ENCODE results near the gene CAMKK1.

CAMKK1 gene

GRCh38 chr17:3879186-3879585, 13.7 kb downstream of the CAMKK1 start:
- no peak overlapping the region for H3K27ac ChIP-seq
- no peaks in the 10 kb centered on the region for H4K20me1 ChIP-seq (ENCODE audit: insufficient read depth)
- no peak overlapping the region for H3K4me2 ChIP-seq
- no peaks in the 10 kb centered on the region for H3K36me3 ChIP-seq (ENCODE audit: insufficient read depth)
- H3K27me3 ChIP-seq (ENCODE audit: insufficient read depth, low read depth), result no peaks in the 10 kb centered on the region
- no peak overlapping the region for H2AFZ ChIP-seq (ENCODE audit: low read depth)
- H3K4me3 ChIP-seq (IDR thresholded peaks at IDR 0.05; ENCODE audit: insufficient read depth, low read depth, low read length), result no peak overlapping the region
- H3K79me2 ChIP-seq (ENCODE audit: insufficient read depth, low read depth), result no peaks in the 10 kb centered on the region
- TF ChIP-seq, protein P1, sequence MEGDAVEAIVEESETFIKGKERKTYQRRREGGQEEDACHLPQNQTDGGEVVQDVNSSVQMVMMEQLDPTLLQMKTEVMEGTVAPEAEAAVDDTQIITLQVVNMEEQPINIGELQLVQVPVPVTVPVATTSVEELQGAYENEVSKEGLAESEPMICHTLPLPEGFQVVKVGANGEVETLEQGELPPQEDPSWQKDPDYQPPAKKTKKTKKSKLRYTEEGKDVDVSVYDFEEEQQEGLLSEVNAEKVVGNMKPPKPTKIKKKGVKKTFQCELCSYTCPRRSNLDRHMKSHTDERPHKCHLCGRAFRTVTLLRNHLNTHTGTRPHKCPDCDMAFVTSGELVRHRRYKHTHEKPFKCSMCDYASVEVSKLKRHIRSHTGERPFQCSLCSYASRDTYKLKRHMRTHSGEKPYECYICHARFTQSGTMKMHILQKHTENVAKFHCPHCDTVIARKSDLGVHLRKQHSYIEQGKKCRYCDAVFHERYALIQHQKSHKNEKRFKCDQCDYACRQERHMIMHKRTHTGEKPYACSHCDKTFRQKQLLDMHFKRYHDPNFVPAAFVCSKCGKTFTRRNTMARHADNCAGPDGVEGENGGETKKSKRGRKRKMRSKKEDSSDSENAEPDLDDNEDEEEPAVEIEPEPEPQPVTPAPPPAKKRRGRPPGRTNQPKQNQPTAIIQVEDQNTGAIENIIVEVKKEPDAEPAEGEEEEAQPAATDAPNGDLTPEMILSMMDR (conservative IDR thresholded peaks at IDR 0.05; ENCODE audit: low read depth, low read length), result no peak
- no peak overlapping the region for H3K9ac ChIP-seq
- no peaks in the 10 kb centered on the region for H3K4me1 ChIP-seq (ENCODE audit: low read depth, poor library complexity, severe bottlenecking)

DNA sequence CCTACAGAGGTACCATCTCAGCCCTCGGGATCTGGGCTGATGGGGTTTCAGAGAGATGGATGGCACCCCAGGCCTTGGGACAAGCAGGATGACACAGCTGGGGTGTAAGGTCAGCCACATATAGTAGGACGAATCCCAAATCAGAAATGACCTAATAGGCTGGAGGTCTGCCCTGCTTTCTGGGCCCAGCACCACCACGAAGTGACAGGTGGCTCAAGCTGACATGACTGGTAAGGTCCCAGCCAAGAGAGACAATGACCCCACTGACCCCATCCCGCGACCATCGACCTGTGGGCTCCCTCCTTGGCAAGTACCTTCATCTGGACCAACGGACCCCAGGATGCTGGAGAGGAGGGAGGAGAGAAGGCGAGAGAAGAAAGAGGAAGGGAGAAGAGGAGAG, 15.6 kb downstream of the CAMKK1 start:
- Histone ChIP-seq H3K27me3 (ENCODE audit: insufficient read depth, low read depth) (no peaks in the 10 kb centered on the region), H3K4me2 (no peak overlapping the region), H2AFZ (ENCODE audit: low read depth) (no peak overlapping the region), H3K79me2 (ENCODE audit: insufficient read depth, low read depth) (no peaks in the 10 kb centered on the region), H3K4me3 (IDR thresholded peaks at IDR 0.05; ENCODE audit: insufficient read depth, low read depth, low read length) (no peak overlapping the region), H3K27ac (no peak overlapping the region), H3K9ac (no peak overlapping the region), H3K36me3 (ENCODE audit: insufficient read depth) (no peaks in the 10 kb centered on the region), H4K20me1 (ENCODE audit: insufficient read depth) (no peaks in the 10 kb centered on the region), H3K4me1 (ENCODE audit: low read depth, poor library complexity, severe bottlenecking) (no peaks in the 10 kb centered on the region)
- TF ChIP-seq, protein P1 (conservative IDR thresholded peaks at IDR 0.05; ENCODE audit: low read depth, low read length), result no peak

GRCh38 chr17:3875317-3875716, 17.5 kb downstream of the CAMKK1 start:
- H3K4me1 ChIP-seq (ENCODE audit: low read depth, poor library complexity, severe bottlenecking), result no peaks in the 10 kb centered on the region
- H3K79me2 ChIP-seq (ENCODE audit: insufficient read depth, low read depth), result no peaks in the 10 kb centered on the region
- H3K27ac ChIP-seq, result no peak overlapping the region
- no peaks in the 10 kb centered on the region for H3K36me3 ChIP-seq (ENCODE audit: insufficient read depth)
- no peaks in the 10 kb centered on the region for H3K27me3 ChIP-seq (ENCODE audit: insufficient read depth, low read depth)
- H4K20me1 ChIP-seq (ENCODE audit: insufficient read depth), result no peaks in the 10 kb centered on the region
- H3K9ac ChIP-seq, result no peak overlapping the region
- H2AFZ ChIP-seq (ENCODE audit: low read depth), result no peak overlapping the region
- no peak overlapping the region for H3K4me3 ChIP-seq (IDR thresholded peaks at IDR 0.05; ENCODE audit: insufficient read depth, low read depth, low read length)
- H3K4me2 ChIP-seq, result no peak overlapping the region
- TF ChIP-seq, protein P1 (conservative IDR thresholded peaks at IDR 0.05; ENCODE audit: low read depth, low read length), result no peak

- Histone ChIP-seq H3K4me3 (IDR thresholded peaks at IDR 0.05; ENCODE audit: insufficient read depth, low read depth, low read length) (no peak overlapping the region), H4K20me1 (ENCODE audit: insufficient read depth) (no peaks in the 10 kb centered on the region), H3K79me2 (ENCODE audit: insufficient read depth, low read depth) (no peaks in the 10 kb centered on the region), H2AFZ (ENCODE audit: low read depth) (no peak overlapping the region), H3K27ac (no peak overlapping the region), H3K4me2 (no peak overlapping the region), H3K36me3 (ENCODE audit: insufficient read depth) (no peaks in the 10 kb centered on the region), H3K9ac (no peak overlapping the region), H3K4me1 (ENCODE audit: low read depth, poor library complexity, severe bottlenecking) (no peaks in the 10 kb centered on the region), H3K27me3 (ENCODE audit: insufficient read depth, low read depth) (no peaks in the 10 kb centered on the region)
- TF ChIP-seq, protein P1 (conservative IDR thresholded peaks at IDR 0.05; ENCODE audit: low read depth, low read length), result no peak
These were observed 19.0 kb downstream of the CAMKK1 start for GRCh38 chr17:3873862-3874261.

Measured in KMS-11 (cell line).